Activated CD8-positive, alpha-beta memory T cell treated with anti-CD3 and anti-CD28 coated beads for 4 hours (primary cell): Measurements from ENCODE around the gene TRIML1.

Source experiments
- DNase-seq, 2 donors: peaks; one replicate each; pipeline ENCODE4 v3.0.0-alpha.2; 2020; ENCODE audit warnings: low read depth in 2 of 2

Gene TRIML1

GRCh38 chr4:188139141-188139540 lies at the start of gene TRIML1:
Gene TRIML1, plus strand, starts transcription at chr4:188139441. Its CDS starts 118 bp downstream, at chr4:188139559.
- DNase-seq: no peak

- no peak for DNase-seq
Observed at GRCh38 chr4:188092824-188093223, 46.4 kb upstream of the TRIML1 start.

GRCh38 chr4:188106454-188106853 lies 32.8 kb upstream of the TRIML1 start:
- no peak for DNase-seq

GRCh38 chr4:188107931-188108843 lies 31.1 kb upstream of the TRIML1 start:
- no peak for DNase-seq

GRCh38 chr4:188109157-188109755 lies 30.0 kb upstream of the TRIML1 start, which contains the start of gene TRIML2:
Gene TRIML2, minus strand, starts transcription at chr4:188109603. Its CDS starts 4,235 bp downstream, at chr4:188105368.
- DNase-seq: no peak

- no peak for DNase-seq
Observed at GRCh38 chr4:188110036-188110435, 29.2 kb upstream of the TRIML1 start.

GRCh38 chr4:188110741-188111471 lies 28.3 kb upstream of the TRIML1 start:
- no peak for DNase-seq

GRCh38 chr4:188111955-188112354 lies 27.3 kb upstream of the TRIML1 start:
- no peak for DNase-seq

- DNase-seq: no peak
Observed at GRCh38 chr4:188113156-188113555, 26.1 kb upstream of the TRIML1 start.

- DNase-seq: no peak
Observed at GRCh38 chr4:188117631-188118324, 21.5 kb upstream of the TRIML1 start.

- no peak for DNase-seq
Observed at GRCh38 chr4:188121530-188121929, 17.7 kb upstream of the TRIML1 start.

GRCh38 chr4:188127214-188127874 lies 11.9 kb upstream of the TRIML1 start:
- no peak for DNase-seq

GRCh38 chr4:188130355-188130754 lies 8.9 kb upstream of the TRIML1 start:
- no peak for DNase-seq

- DNase-seq: no peak
Observed at GRCh38 chr4:188132232-188132631, 7.0 kb upstream of the TRIML1 start.

- no peak for DNase-seq
Observed at GRCh38 chr4:188138227-188138626, 1.0 kb upstream of the TRIML1 start.

GRCh38 chr4:188139671-188140070 lies 430 bp downstream of the TRIML1 start:
- no peak for DNase-seq

GRCh38 chr4:188143731-188144130 lies 4.5 kb downstream of the TRIML1 start:
- no peak for DNase-seq

- no peak for DNase-seq
Observed at GRCh38 chr4:188145601-188146000, 6.4 kb downstream of the TRIML1 start.

- no peak for DNase-seq
Observed at GRCh38 chr4:188146618-188147017, 7.4 kb downstream of the TRIML1 start.

- no peak for DNase-seq
Observed at GRCh38 chr4:188147176-188147575, 7.9 kb downstream of the TRIML1 start.

GRCh38 chr4:188147776-188148175 lies 8.5 kb downstream of the TRIML1 start:
- no peak for DNase-seq
